ENCODE measurements around the gene RERE. TPM values are rescaled to one million over a fixed set of nuclear protein-coding genes. Genes with fewer than 3 reads are reported as not detected.

RERE gene
- total RNA-seq, 2 experiments from 2014 or later = 73.1 to 211 TPM

DNA sequence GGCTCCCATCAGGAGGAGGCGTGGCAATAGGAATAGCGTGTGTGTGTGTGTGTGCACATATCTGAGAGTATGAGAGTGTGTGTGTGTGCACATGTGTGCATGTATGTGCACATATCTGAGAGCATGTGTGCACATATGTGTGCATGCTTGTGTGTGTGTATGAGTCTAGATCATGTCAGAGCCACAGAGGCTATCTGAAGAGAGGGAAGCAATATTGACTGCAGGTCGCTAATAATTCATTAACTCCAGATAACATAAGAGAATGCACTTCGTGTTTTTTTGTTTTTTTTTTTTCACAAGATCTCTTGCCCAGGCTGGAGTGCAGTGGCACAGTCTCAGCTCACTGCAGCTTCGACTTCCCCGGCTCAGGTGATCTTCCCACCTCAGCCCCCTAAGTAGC is 504.2 kb downstream of the RERE start:
- TF ChIP-seq, protein P1, sequence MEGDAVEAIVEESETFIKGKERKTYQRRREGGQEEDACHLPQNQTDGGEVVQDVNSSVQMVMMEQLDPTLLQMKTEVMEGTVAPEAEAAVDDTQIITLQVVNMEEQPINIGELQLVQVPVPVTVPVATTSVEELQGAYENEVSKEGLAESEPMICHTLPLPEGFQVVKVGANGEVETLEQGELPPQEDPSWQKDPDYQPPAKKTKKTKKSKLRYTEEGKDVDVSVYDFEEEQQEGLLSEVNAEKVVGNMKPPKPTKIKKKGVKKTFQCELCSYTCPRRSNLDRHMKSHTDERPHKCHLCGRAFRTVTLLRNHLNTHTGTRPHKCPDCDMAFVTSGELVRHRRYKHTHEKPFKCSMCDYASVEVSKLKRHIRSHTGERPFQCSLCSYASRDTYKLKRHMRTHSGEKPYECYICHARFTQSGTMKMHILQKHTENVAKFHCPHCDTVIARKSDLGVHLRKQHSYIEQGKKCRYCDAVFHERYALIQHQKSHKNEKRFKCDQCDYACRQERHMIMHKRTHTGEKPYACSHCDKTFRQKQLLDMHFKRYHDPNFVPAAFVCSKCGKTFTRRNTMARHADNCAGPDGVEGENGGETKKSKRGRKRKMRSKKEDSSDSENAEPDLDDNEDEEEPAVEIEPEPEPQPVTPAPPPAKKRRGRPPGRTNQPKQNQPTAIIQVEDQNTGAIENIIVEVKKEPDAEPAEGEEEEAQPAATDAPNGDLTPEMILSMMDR (conservative IDR thresholded peaks at IDR 0.05; ENCODE audit: low read length) = no peak
- TF ChIP-seq EZH2phosphoT487 (IDR thresholded peaks at IDR 0.05; ENCODE audit: borderline replicate concordance, low read depth, low read length) = no peak

DNA sequence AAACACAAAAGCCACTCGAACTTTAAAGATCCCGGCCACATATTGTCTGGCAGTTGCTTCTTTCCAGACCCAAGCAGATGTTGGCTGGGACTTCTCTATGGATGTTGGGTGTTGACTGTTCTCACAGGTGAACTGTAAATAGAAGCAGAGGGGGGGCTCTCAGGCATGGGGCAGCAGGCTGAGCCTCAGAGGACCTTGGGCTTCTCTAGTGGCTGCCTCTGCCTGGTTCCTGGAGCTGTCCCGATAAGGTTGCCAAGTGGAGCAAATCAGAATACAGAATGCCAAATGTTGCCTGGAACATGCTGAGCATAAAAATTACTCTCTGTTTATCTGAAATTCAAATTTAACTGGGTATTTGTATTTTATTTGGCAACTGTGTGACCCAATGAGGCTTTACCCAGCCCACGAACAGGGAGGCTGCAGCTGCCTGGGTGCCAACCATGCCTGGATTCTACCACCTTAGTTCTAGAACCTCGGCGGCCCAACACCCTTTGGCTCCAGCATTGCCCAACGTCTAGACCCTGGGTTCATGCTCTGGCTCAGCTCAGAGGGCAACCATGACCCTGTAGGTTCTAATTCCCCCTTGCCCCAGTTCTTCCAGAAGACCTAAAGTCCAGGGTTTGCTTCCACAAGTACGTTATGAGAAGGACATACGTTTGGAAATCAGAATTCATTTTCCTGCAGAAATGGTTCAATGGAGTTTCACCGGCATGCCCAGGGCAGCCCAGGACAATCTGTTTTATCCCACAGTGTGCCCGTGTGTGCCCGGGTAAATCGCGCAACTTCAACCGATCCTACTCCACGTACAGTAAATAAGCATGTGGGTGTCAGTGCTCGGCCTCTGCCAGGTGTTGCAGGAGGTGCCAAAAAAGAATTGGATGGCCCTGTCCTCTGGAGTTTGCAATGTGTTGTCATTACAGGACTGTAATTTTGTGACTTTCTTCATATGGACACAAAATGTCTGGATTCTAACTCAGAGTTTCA is 504.9 kb downstream of the RERE start:
- no peak for TF ChIP-seq EZH2phosphoT487 (IDR thresholded peaks at IDR 0.05; ENCODE audit: borderline replicate concordance, low read depth, low read length)
- TF ChIP-seq, protein P1 (conservative IDR thresholded peaks at IDR 0.05; ENCODE audit: low read length) = no peak
- no peak overlapping the region for H3K4me3 ChIP-seq (ENCODE audit: low read depth, low read length, poor library complexity, severe bottlenecking)
- no peak overlapping the region for H3K4me2 ChIP-seq (ENCODE audit: low read length)
- no peaks in the 10 kb centered on the region for H3K4me1 ChIP-seq (ENCODE audit: insufficient read depth, low read length, poor library complexity, severe bottlenecking)
- H3K27ac ChIP-seq (ENCODE audit: low read depth, low read length, poor library complexity, severe bottlenecking) = no peak overlapping the region
- BruUV-seq (replicated peaks) = no TSS peak
- no peaks in the 10 kb centered on the region for H3K9me3 ChIP-seq (ENCODE audit: low read length)
- H4K20me1 ChIP-seq (ENCODE audit: insufficient read depth, low read length) = no peaks in the 10 kb centered on the region
- H3K36me3 ChIP-seq (ENCODE audit: insufficient read depth, low read length) = no peaks in the 10 kb centered on the region
- H2AFZ ChIP-seq (ENCODE audit: low read length) = no peak overlapping the region
- DNase-seq (ENCODE audit: low spot score) = no peak
- intact Hi-C loops (cut with micrococcal nuclease; ENCODE audit: unreplicated experiment) = no loop called here
- H3K9me2 ChIP-seq (ENCODE audit: insufficient read depth, low read length) = no peaks in the 10 kb centered on the region
- ChIA-PET POLR2A (no interaction called here), CTCF (ENCODE audit: unreplicated experiment) (no interaction called here)
- H3K79me2 ChIP-seq (ENCODE audit: insufficient read depth, low read depth, low read length) = no peaks in the 10 kb centered on the region

More for the DNA sequence above, 504.2 kb downstream of the RERE start:
- Histone ChIP-seq H3K9me2 (ENCODE audit: insufficient read depth, low read length) (no peaks in the 10 kb centered on the region), H3K79me2 (ENCODE audit: insufficient read depth, low read depth, low read length) (no peaks in the 10 kb centered on the region), H3K4me2 (ENCODE audit: low read length) (no peak overlapping the region), H4K20me1 (ENCODE audit: insufficient read depth, low read length) (no peaks in the 10 kb centered on the region), H2AFZ (ENCODE audit: low read length) (no peak overlapping the region), H3K4me3 (ENCODE audit: low read depth, low read length, poor library complexity, severe bottlenecking) (no peak overlapping the region), H3K36me3 (ENCODE audit: insufficient read depth, low read length) (no peaks in the 10 kb centered on the region), H3K9me3 (ENCODE audit: low read length) (no peaks in the 10 kb centered on the region), H3K4me1 (ENCODE audit: insufficient read depth, low read length, poor library complexity, severe bottlenecking) (peaks cover 5% of the 10 kb centered on the region), H3K27ac (ENCODE audit: low read depth, low read length, poor library complexity, severe bottlenecking) (no peak overlapping the region)
- intact Hi-C loops (cut with micrococcal nuclease; ENCODE audit: unreplicated experiment) = no loop called here
- BruUV-seq (replicated peaks) = no TSS peak
- ChIA-PET CTCF (ENCODE audit: unreplicated experiment) (no interaction called here), POLR2A (no interaction called here)
- DNase-seq (ENCODE audit: low spot score) = no peak

Data from OCI-LY7 (cell line).